IMR-90 (cell line): Measurements from ENCODE around the gene PTPN23. TPM values are rescaled to one million over a fixed set of nuclear protein-coding genes. Genes with fewer than 3 reads are reported as not detected.

Source experiments
- ATAC-seq: fragments of 200-7000 bp; cut with Tn5 transposase; 2 replicates; pipeline ENCODE4 v1.9.1; 2020; ENCODE audit warnings: low read depth, mild to moderate bottlenecking, moderate library complexity
- BruUV-seq: library from RNA; stranded (reverse); fragments of 400-500 nt; replicated peaks from 2 replicates; lab custom pipeline; 2021; lab: Mats Ljungman, UMichigan
- CTCF ChIA-PET: fragments of 300-600 bp; formaldehyde crosslinking; extraction: SDS; loops from one replicate; lab custom pipeline; 2021; ENCODE audit warnings: antibody characterized with exemption; lab: Yijun Ruan, JAX
- POLR2A ChIA-PET: fragments of 300-600 bp; sonication (Branson Sonifier 250); formaldehyde crosslinking; loops from one replicate; lab custom pipeline; 2022; ENCODE audit warnings: antibody characterized with exemption; ENCODE audit not compliant: unreplicated experiment; lab: Charles Lee
- DNase-seq: peaks from one replicate; pipeline ENCODE4 v3.0.0; 2013
- H2AFZ ChIP-seq: replicated peaks from 2 replicates; pipeline ENCODE3; 2013; ENCODE audit warnings: low read length, mild to moderate bottlenecking; ENCODE audit not compliant: poor library complexity
- H2AK5ac ChIP-seq: 2 replicates; pipeline ENCODE4 v1.6.1; 2013; ENCODE audit warnings: low read depth, low read length, inconsistent platforms
- H2AK9ac ChIP-seq: replicated peaks from 2 replicates; pipeline ENCODE3; 2013; ENCODE audit warnings: mild to moderate bottlenecking, low read depth, low read length, moderate library complexity; ENCODE audit not compliant: poor library complexity
- H2BK120ac ChIP-seq: 2 replicates; pipeline ENCODE4 v1.6.1; 2013; ENCODE audit warnings: low read depth, low read length, inconsistent platforms
- H2BK15ac ChIP-seq: 3 replicates; pipeline ENCODE4 v1.6.1; 2013; ENCODE audit warnings: low read depth, low read length, inconsistent platforms
- H2BK20ac ChIP-seq: 2 replicates; pipeline ENCODE4 v1.6.1; 2013; ENCODE audit warnings: low read depth, mild to moderate bottlenecking, inconsistent platforms, low read length, moderate library complexity
- H2BK5ac ChIP-seq: 2 replicates; pipeline ENCODE4 v1.6.1; 2013; ENCODE audit warnings: mild to moderate bottlenecking, low read depth, low read length, inconsistent platforms; ENCODE audit not compliant: poor library complexity, severe bottlenecking
- H3K14ac ChIP-seq: replicated peaks from 2 replicates; pipeline ENCODE4 v1.6.1; 2013; ENCODE audit warnings: low read depth, low read length, inconsistent platforms
- H3K18ac ChIP-seq: 2 replicates; pipeline ENCODE4 v1.6.1; 2013; ENCODE audit warnings: low read depth, low read length, control low read depth
- H3K23ac ChIP-seq: 2 replicates; pipeline ENCODE4 v1.6.1; 2013; ENCODE audit warnings: low read depth, low read length, inconsistent platforms
- H3K27ac ChIP-seq: 2 replicates; pipeline ENCODE4 v1.5.1; 2013; ENCODE audit warnings: mild to moderate bottlenecking, control low read depth, low read length; ENCODE audit not compliant: insufficient read depth
- H3K27me3 ChIP-seq: 2 replicates; pipeline ENCODE4 v1.6.1; 2013; ENCODE audit warnings: low read length; ENCODE audit not compliant: control insufficient read depth, insufficient read depth
- H3K36me3 ChIP-seq: 2 replicates; pipeline ENCODE4 v1.6.1; 2013; ENCODE audit warnings: low read length, mixed read lengths; ENCODE audit not compliant: control insufficient read depth, insufficient read depth
- H3K4ac ChIP-seq: 2 replicates; pipeline ENCODE4 v1.6.1; 2013; ENCODE audit warnings: low read depth, low read length, inconsistent platforms
- H3K4me1 ChIP-seq: 2 replicates; pipeline ENCODE4 v1.6.1; 2013; ENCODE audit warnings: low read length, mixed read lengths; ENCODE audit not compliant: control insufficient read depth, insufficient read depth
- H3K4me2 ChIP-seq: 2 replicates; pipeline ENCODE4 v1.6.1; 2013; ENCODE audit warnings: low read depth, mild to moderate bottlenecking, control low read depth, low read length, moderate library complexity
- H3K4me3 ChIP-seq: 2 replicates; pipeline ENCODE4 v1.5.1; 2013; ENCODE audit warnings: low read depth, mild to moderate bottlenecking, control low read depth, low read length, moderate library complexity; ENCODE audit not compliant: insufficient read depth
- H3K56ac ChIP-seq: 2 replicates; pipeline ENCODE4 v1.6.1; 2013; ENCODE audit warnings: low read length, inconsistent platforms; ENCODE audit not compliant: insufficient read depth; ENCODE audit errors: extremely low read depth
- H3K79me1 ChIP-seq, 2 experiments: 2 replicates each; pipeline ENCODE4 v1.6.1; 2013; ENCODE audit warnings: low read length in 2 of 2, inconsistent platforms in 1 of 2, low read depth in 1 of 2
- H3K9ac ChIP-seq: 2 replicates; pipeline ENCODE4 v1.6.1; 2013; ENCODE audit warnings: low read depth, low read length, control low read depth
- H3K9me1 ChIP-seq: 2 replicates; pipeline ENCODE4 v1.6.1; 2013; ENCODE audit warnings: low read length, inconsistent platforms; ENCODE audit not compliant: insufficient read depth
- H3K9me3 ChIP-seq: 2 replicates; pipeline ENCODE4 v1.6.1; 2013; ENCODE audit warnings: low read length; ENCODE audit not compliant: control insufficient read depth, insufficient read depth
- H4K20me1 ChIP-seq: 2 replicates; pipeline ENCODE4 v1.6.1; 2013; ENCODE audit warnings: low read length, inconsistent platforms; ENCODE audit not compliant: insufficient read depth
- H4K5ac ChIP-seq: 2 replicates; pipeline ENCODE4 v1.6.1; 2013; ENCODE audit warnings: mild to moderate bottlenecking, low read depth, low read length, control low read depth
- H4K8ac ChIP-seq, 2 experiments: 2 replicates each; pipeline ENCODE4 v1.6.1; 2013; ENCODE audit warnings: low read depth in 2 of 2, low read length in 2 of 2, control low read depth in 1 of 2, inconsistent platforms in 1 of 2
- H4K91ac ChIP-seq: 2 replicates; pipeline ENCODE4 v1.6.1; 2013; ENCODE audit warnings: low read depth, low read length, inconsistent platforms; ENCODE audit not compliant: insufficient read depth
- BHLHE40 ChIP-seq: fragments of 150-350 bp; IDR thresholded peaks from 2 replicates; pipeline ENCODE4 v1.6.1; 2016; ENCODE audit warnings: mild to moderate bottlenecking, low read depth, low read length
- CHD1 ChIP-seq: IDR thresholded peaks from 2 replicates; pipeline ENCODE4 v1.6.1; 2012; ENCODE audit warnings: low read depth, low read length, improper control_type of control experiment
- CTCF ChIP-seq: conservative IDR thresholded peaks from 2 replicates; pipeline ENCODE4 v1.5.1; 2012; ENCODE audit warnings: mild to moderate bottlenecking, low read depth, low read length, improper control_type of control experiment
- ELK1 ChIP-seq: fragments of 150-350 bp; IDR thresholded peaks from 2 replicates; pipeline ENCODE4 v1.6.1; 2016; ENCODE audit warnings: low read depth, mild to moderate bottlenecking, low read length, moderate library complexity, borderline replicate concordance
- MAFK ChIP-seq: IDR thresholded peaks from 2 replicates; pipeline ENCODE4 v1.6.1; 2012; ENCODE audit warnings: low read depth, low read length, improper control_type of control experiment
- MAZ ChIP-seq: IDR thresholded peaks from 2 replicates; pipeline ENCODE4 v1.6.1; 2012; ENCODE audit warnings: low read depth, mild to moderate bottlenecking, low read length, improper control_type of control experiment, moderate library complexity, borderline replicate concordance
- MXI1 ChIP-seq: IDR thresholded peaks from 2 replicates; pipeline ENCODE4 v1.6.1; 2012; ENCODE audit warnings: low read depth, mild to moderate bottlenecking, low read length, moderate library complexity, borderline replicate concordance
- NFE2L2 ChIP-seq: fragments of 150-350 bp; IDR thresholded peaks from 2 replicates; pipeline ENCODE4 v1.6.1; 2016; ENCODE audit warnings: low read depth, mild to moderate bottlenecking, low read length
- POLR2A ChIP-seq: IDR thresholded peaks from 2 replicates; pipeline ENCODE4 v1.6.1; 2012; ENCODE audit warnings: mild to moderate bottlenecking, low read depth, low read length
- RAD21 ChIP-seq: IDR thresholded peaks from 2 replicates; pipeline ENCODE4 v1.6.1; 2012; ENCODE audit warnings: low read length, improper control_type of control experiment
- RCOR1 ChIP-seq: IDR thresholded peaks from 2 replicates; pipeline ENCODE4 v1.6.1; 2012; ENCODE audit warnings: mild to moderate bottlenecking, low read length, improper control_type of control experiment; ENCODE audit not compliant: insufficient replicate concordance
- RFX5 ChIP-seq: IDR thresholded peaks from 2 replicates; pipeline ENCODE4 v1.8.0; 2012; ENCODE audit warnings: low read depth, mild to moderate bottlenecking, low read length, moderate library complexity
- SMC3 ChIP-seq: fragments of 150-350 bp; IDR thresholded peaks from 2 replicates; pipeline ENCODE4 v1.6.1; 2016; ENCODE audit warnings: low read depth, mild to moderate bottlenecking, antibody characterized with exemption, low read length, moderate library complexity
- USF2 ChIP-seq: fragments of 150-350 bp; IDR thresholded peaks from 2 replicates; pipeline ENCODE4 v1.6.1; 2017; ENCODE audit warnings: mild to moderate bottlenecking, antibody characterized with exemption, low read length, low read depth
- WGBS, 2 experiments: methylation state at CpG; one replicate each; pipeline versions ENCODE4 v1.1.5 to v1.1.7; 2013; ENCODE audit warnings: missing lambda C conversion rate in 2 of 2; ENCODE audit not compliant: insufficient read length in 1 of 2; ENCODE audit errors: extremely low coverage in 2 of 2; 5-methylcytosine and 5-hydroxymethylcytosine counted together
- dilution Hi-C: fragments of 300-500 bp; cut with HindIII; formaldehyde crosslinking; loops from one replicate; pipeline ENCODE4 v1.14.3; 2018; ENCODE audit warnings: low sequenced_read_pairs; ENCODE audit not compliant: unreplicated experiment
- in situ Hi-C: fragments of 300-500 bp; cut with MboI; formaldehyde crosslinking; loops from 3 replicates; pipeline ENCODE4 v1.14.3; 2019; ENCODE audit warnings: low sequenced_read_pairs, inconsistent platforms, mixed read lengths
- intact Hi-C: fragments of 100-400 bp; cut with micrococcal nuclease; formaldehyde crosslinking; loops from 2 replicates; pipeline ENCODE4 v1.10.0; 2022
- polyA plus RNA-seq, 3 experiments: library from polyadenylated mRNA; depleted of rRNA; stranded (reverse); fragments of >200 nt; gene quantifications; 2 replicates each; pipeline ENCODE4 v1.2.3, GENCODE V29; 2012; ENCODE audit warnings: low replicate concordance in 1 of 3
- total RNA-seq: library from RNA; depleted of rRNA; stranded (reverse); fragments of >200 nt; gene quantifications from 2 replicates; pipeline ENCODE4 v1.2.3, GENCODE V29; 2012

PTPN23 gene
- total and polyA plus RNA-seq, 2 of the 4 experiments (the other 2 are of a cell fraction), result 4.5 to 15.1 TPM

- no peaks in the 10 kb centered on the region for H3K36me3 ChIP-seq
- no peak overlapping the region for H2BK15ac ChIP-seq
- H3K9ac ChIP-seq, result no peak overlapping the region; the same call in 1 of the 2 replicates
- no peak overlapping the region for H2BK120ac ChIP-seq
- H3K56ac ChIP-seq, result no peak overlapping the region
- intact Hi-C loops, result loop anchor here (2.0 to 5.0 kb wide), 2 partner anchors 504 to 666 kb away; no protein-coding TSS in a partner anchor
- H3K14ac ChIP-seq, result no peak overlapping the region
- H3K27ac ChIP-seq, result no peak overlapping the region
- H2BK5ac ChIP-seq, result no peak overlapping the region
- ChIA-PET CTCF (interaction anchor here (0.5 kb wide), 1 partner anchor 31 kb away, joined by 3 read pairs; no protein-coding TSS in a partner anchor), POLR2A (interaction anchor here (0.5 kb wide), 1 partner anchor 24 kb away, joined by 3 read pairs; no protein-coding TSS in a partner anchor)
- no peak overlapping the region for H3K23ac ChIP-seq
- no peak overlapping the region for H3K4me3 ChIP-seq
- H3K9me3 ChIP-seq, result no peaks in the 10 kb centered on the region
- H3K27me3 ChIP-seq, result no peaks in the 10 kb centered on the region; the same call in none of the 2 replicates
- H3K4me2 ChIP-seq, result no peak overlapping the region
- H4K5ac ChIP-seq, result no peak overlapping the region
- H2AK9ac ChIP-seq, result peak overlapping the region; percentile 0
- in situ Hi-C loops, result loop anchor here (25.0 kb wide), 1 partner anchor 659 kb away; the partner anchor contains the start of genes PRSS50 and TMIE
- H4K8ac ChIP-seq, result no peak overlapping the region
- DNase-seq (no peak), ATAC-seq (peak; percentile 70)
- H3K4ac ChIP-seq, result no peak overlapping the region
- H3K4me1 ChIP-seq, result no peaks in the 10 kb centered on the region
- BruUV-seq, result no TSS peak
- H3K79me1 ChIP-seq, result no peaks in the 10 kb centered on the region; a peak in 1 of 4 replicates
- peak overlapping the region; percentile 48 for H2AFZ ChIP-seq
- H4K91ac ChIP-seq, result no peak overlapping the region
- dilution Hi-C loops, result no loop called here
- 60% methylated on average over 1 of the region's 13 CpGs; no CpG with 5 or more reads in 1 of the 2 experiments for WGBS, 2 experiments
- H2AK5ac ChIP-seq, result no peak overlapping the region
- no peak overlapping the region for H2BK20ac ChIP-seq
- H3K9me1 ChIP-seq, result no peaks in the 10 kb centered on the region
- H3K18ac ChIP-seq, result no peak overlapping the region
- no peaks in the 10 kb centered on the region for H4K20me1 ChIP-seq
- TF ChIP-seq BHLHE40, result no peak
- peak; percentile 22; the same call in 1 of the 2 replicates for TF ChIP-seq SMC3
- TF ChIP-seq RCOR1, result no peak
- TF ChIP-seq CHD1, result no peak
- no peak for TF ChIP-seq MAZ
- peak; percentile 49 for TF ChIP-seq RAD21
- no peak for TF ChIP-seq MAFK
- no peak for TF ChIP-seq USF2
- TF ChIP-seq NFE2L2, result no peak
- no peak for TF ChIP-seq POLR2A
- TF ChIP-seq MXI1, result no peak
- TF ChIP-seq CTCF, result peak; percentile 37
- no peak for TF ChIP-seq ELK1
- TF ChIP-seq RFX5, result no peak
Observed at GRCh38 chr3:47370887-47371697, 9.7 kb upstream of the PTPN23 start.
